GM12864 (cell line): ENCODE results near the gene CPPED1.

Source experiments
- DNase-seq: peaks from one replicate; pipeline ENCODE4 v3.0.0-alpha.2; 2011; ENCODE audit warnings: low read depth
- H3K4me3 ChIP-seq: 2 replicates; pipeline ENCODE4 v1.5.1; 2011; ENCODE audit warnings: mild to moderate bottlenecking, low read depth, low read length, control low read depth
- TF ChIP-seq, protein P1 (sequence below): IDR thresholded peaks from 2 replicates; pipeline ENCODE4 v1.5.1; 2011; ENCODE audit warnings: low read depth, mild to moderate bottlenecking, moderate library complexity, low read length, control low read depth, inconsistent platforms; ENCODE audit errors: missing control alignments

The CPPED1 gene

GRCh38 chr16:12732600-12732999 lies 71.1 kb downstream of the CPPED1 start:
- H3K4me3 ChIP-seq, result no peak overlapping the region
- TF ChIP-seq, protein P1, sequence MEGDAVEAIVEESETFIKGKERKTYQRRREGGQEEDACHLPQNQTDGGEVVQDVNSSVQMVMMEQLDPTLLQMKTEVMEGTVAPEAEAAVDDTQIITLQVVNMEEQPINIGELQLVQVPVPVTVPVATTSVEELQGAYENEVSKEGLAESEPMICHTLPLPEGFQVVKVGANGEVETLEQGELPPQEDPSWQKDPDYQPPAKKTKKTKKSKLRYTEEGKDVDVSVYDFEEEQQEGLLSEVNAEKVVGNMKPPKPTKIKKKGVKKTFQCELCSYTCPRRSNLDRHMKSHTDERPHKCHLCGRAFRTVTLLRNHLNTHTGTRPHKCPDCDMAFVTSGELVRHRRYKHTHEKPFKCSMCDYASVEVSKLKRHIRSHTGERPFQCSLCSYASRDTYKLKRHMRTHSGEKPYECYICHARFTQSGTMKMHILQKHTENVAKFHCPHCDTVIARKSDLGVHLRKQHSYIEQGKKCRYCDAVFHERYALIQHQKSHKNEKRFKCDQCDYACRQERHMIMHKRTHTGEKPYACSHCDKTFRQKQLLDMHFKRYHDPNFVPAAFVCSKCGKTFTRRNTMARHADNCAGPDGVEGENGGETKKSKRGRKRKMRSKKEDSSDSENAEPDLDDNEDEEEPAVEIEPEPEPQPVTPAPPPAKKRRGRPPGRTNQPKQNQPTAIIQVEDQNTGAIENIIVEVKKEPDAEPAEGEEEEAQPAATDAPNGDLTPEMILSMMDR, result no peak
- DNase-seq, result no peak

GRCh38 chr16:12729448-12729847 lies 74.2 kb downstream of the CPPED1 start:
- H3K4me3 ChIP-seq, result no peak overlapping the region
- no peak for DNase-seq
- TF ChIP-seq, protein P1, result no peak

- no peak overlapping the region for H3K4me3 ChIP-seq
- TF ChIP-seq, protein P1, result no peak
- no peak for DNase-seq
Measured at GRCh38 chr16:12728469-12728868, 75.2 kb downstream of the CPPED1 start.

DNA sequence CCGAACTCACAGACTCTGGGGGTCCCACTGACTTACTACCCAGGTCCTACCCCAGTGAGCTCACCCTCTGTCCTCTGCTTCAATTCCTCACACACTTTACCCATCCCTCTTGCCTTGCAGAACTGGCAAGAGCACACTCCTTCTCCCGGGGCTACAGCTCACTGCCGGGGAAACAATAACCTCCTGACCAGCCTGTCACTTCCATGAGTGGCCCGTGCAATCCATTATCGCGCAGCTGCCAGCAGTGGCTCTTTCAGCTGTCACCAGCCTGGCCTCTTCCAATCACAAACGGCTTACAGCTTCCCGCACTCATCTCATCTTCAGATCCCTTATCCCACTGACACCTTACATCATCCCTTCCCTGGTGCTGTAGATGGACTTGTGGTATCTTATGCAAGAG lies 79.5 kb downstream of the CPPED1 start:
- H3K4me3 ChIP-seq, result no peak overlapping the region
- TF ChIP-seq, protein P1, result no peak
- no peak for DNase-seq

- no peak for DNase-seq
- H3K4me3 ChIP-seq, result no peak overlapping the region
- TF ChIP-seq, protein P1, result no peak
Measured at GRCh38 chr16:12723681-12724080, 80.0 kb downstream of the CPPED1 start.

GRCh38 chr16:12721841-12722421 lies 81.8 kb downstream of the CPPED1 start:
- no peak overlapping the region for H3K4me3 ChIP-seq
- TF ChIP-seq, protein P1, result no peak
- no peak for DNase-seq

DNA sequence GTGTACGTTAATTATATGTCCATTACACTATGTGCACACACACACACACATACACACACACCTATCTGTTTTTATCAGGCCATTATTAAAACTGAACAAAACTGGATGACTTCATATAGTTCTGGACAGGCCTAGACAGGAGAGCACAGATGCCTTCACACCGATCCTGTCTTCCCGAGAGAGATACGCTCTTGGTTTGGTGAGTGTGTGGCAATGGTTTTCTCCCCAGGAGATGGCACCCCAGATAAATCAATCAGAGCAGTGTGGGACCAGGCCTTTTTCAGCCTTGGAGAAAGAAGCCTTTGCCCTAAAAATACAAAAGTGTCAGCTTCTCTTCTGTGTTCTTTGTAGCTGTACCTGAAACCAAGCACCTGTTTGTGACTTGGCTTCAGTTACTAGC lies 83.7 kb downstream of the CPPED1 start:
- H3K4me3 ChIP-seq, result no peak overlapping the region
- TF ChIP-seq, protein P1, result no peak
- no peak for DNase-seq
